HG03064 (cell line): ENCODE measurements around the gene HLTF.

Experiments used
- ATAC-seq: cut with Tn5 transposase; IDR thresholded peaks from one replicate; pipeline ENCODE4 v1.9.1; 2021; ENCODE audit warnings: low read depth; ENCODE audit not compliant: unreplicated experiment

The HLTF gene

DNA sequence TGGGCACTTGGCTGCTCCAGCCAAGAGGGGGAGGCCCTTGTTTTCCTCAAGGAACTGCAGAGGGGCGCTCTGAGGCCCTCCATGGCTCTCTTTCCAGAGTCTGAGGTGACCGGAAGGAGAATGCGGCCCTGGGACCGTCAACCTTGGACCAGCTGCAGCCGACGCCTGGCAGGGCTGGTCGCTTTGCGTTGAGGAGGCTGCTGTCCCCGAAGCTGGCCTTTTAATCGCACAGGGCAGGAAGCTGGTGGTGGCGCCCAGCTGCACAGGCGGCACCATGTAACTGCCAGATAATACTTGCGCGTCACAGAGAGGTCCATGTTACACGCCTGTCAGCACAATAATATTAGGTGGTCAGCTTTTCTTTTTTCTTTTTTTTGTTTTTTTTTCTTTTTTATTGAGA, 875 bp upstream of the HLTF start:
- no peak for ATAC-seq

DNA sequence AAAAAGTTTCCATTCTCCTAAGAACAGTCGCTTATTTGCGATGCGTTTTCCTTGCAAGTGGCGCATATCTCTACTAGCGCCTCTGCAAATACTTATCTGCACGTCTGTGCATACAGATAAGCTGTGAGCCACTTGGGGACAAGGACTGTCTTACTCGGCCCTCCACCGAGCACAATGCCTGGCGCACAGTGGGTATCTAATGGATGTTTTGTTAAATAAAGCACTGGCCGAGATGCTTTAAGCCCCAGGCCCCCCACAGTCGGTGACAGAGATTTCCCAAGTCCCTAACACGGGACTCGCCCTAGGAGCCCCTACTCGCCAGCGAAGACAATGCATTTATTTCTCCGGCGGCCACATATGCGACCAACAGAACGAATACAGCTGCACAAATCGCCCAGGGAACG, 503 bp downstream of the HLTF start:
- ATAC-seq = peak; percentile 19

DNA sequence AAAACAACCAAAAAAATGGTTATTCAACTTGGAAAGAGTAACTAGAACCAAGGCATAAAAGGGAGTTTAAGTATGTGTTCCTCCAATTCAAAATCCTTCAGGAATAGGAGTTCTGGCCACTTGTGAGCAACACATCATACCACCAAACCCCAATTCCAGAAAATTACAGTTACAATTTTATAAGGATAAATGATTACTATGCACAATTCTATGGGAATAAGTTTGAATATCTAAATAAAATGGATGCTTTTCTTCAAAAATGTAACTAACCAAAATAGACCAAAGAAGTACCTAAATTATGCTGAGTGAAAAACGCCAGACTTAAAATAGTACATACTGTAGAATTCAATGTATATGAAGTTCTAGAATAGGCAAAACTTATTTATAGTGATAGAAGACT, 4.6 kb downstream of the HLTF start:
- no peak for ATAC-seq

DNA sequence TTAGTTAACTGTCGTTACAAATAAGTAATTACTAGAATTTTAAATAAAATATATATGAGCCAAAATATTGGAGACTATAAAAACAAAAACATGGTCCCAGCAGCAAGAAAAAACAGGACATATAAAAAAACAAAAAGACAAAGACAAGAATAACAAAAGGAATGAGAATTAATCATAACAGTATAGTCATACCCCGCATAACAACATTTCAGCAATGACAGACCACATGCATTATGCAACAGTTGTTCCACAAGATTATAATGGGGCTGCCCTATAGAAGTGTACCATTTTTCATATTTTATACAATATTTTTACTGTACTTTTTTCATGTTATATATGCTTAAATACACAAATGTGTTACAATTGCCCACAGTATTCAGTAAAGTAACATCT, 5.6 kb downstream of the HLTF start:
- ATAC-seq = no peak

DNA sequence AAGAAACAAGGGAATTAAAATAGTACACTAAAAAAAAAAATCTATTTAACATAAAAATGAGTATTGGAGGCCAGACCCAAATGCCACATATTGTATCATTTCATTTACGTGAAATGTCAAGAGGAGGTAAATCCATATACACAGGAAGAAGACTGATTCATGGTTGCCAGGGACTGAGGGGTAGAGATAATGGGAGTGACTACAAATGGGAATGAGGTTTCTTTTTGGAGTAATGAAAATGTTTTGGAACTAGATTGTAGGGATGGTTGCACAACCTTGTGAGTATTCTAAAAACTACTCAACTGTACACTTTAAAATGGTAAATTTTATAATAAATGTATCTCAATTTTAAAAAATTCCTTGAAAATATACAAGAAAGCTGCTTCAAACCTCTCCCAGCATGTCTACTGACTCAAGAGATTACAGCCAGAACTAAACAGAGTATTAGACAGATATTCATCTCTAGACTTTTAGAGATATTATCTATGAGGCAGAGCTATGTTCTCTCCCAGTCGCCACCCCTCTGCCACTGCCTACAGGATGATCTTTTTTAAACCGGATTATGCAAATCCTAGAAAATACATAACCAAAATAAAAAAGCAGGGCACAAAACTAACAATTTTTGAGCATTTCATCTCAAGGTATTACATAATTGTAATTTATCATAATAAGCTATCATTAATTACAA, 6.2 kb downstream of the HLTF start:
- ATAC-seq = no peak

DNA sequence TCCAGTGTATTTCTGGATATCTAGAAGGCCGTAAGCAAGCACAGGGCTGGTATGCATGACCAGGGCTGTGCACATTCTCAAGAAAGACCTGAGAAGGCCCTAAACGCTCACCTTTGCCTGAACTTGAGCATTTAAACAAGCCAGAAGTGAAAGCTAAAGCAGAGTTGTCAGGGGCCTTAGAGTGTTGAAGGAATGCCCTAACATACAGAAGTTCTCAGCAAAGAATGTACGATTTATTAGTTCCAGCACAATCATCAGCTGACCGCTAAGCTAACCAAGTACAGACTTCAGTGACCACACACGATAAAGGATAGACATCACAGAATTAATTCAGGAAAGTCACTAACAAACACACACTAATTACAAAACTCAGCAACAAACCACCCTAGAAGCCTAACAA, 8.7 kb downstream of the HLTF start:
- ATAC-seq = no peak

DNA sequence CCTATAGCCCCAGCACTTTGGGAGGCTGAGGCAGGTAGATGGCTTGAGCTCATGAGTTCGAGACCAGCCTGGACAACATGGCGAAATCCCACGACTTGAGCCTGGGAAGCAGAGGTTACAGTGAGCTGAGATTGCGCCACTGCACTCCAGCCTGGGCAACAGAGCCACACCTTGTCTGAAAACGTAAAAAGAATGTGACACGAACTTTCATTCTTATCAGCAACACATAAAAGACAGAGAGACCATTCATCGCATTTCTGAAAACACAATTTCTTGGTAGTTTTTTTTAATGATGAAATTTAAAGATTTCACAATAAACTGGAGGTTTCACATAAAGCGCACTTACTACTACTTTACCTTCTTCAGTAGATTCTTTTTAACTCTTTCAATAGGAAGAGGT, 18.4 kb downstream of the HLTF start:
- ATAC-seq = no peak

DNA sequence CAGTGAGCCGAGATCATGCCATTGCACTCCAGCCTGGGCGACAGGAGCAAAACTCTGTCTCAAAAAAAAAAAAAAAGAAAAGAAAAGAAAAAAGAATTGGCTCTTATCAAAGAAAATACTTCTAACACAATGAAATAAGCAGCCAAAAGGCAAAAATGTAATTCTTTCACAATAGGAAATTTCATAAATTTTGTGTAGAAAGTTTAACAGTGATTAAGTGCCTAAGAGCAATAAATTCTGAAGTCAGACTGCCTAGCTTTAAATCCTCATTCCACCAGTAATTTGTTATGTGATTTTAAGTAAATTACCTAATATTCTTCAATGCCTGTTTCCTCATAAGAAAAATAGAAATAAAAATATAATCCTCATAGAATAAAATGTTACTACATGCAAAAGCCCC, 24.6 kb downstream of the HLTF start:
- no peak for ATAC-seq

DNA sequence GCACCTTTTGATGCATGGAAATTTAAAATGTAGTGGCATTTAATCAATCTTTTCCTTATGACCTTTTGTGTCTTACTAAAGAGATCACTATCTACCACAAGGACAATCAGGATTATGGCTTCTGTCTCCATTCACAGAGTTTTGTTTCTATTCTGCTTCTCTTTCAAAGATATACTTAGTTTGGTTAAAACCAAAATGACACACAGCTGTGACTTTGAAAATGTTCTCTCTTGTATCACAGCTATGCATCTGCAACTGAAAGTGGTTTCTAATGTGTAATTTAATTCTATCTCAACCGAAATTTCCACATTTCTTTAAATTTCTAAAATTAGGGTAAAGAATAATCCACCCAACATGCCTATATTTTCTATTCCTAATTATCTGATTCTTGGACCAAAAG, 27.7 kb downstream of the HLTF start:
- peak; percentile 68 for ATAC-seq

DNA sequence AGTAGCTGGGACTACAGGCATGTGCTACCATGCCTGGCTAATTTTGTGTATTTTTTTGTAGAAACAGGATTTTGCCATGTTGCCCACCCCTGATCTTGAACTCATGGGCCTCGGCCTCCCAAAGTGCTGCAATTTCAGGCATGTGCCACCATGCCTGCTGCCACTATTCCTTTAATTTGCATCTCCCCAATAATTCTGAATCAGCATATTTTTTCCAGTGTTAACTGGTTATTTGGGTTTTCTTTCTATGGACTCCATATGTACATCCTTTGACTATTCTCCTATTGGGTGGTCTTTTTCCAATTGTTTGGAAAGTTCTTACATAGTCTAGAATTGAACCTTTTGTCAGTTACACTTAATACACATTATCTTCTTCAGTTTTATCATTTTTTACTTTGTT, 28.1 kb downstream of the HLTF start:
- ATAC-seq = no peak

DNA sequence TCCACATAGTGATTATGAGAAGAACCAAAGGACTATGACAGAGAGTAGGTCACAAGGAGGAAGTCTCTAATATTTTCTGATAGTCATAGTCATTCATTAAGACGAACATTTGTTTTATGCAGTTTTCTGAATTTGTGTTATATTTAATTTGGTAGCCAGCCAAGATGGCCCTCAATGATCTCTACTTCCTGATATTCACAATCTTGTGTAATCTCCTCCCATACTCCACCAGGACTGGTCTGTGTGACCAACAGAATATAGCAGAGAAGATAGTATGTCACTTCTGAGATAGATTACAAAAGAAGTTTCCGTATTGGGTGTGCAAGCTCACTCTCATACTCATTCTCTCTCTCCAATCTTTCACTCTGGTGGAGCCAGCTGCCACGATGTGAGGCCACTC, 30.8 kb downstream of the HLTF start:
- ATAC-seq = no peak

DNA sequence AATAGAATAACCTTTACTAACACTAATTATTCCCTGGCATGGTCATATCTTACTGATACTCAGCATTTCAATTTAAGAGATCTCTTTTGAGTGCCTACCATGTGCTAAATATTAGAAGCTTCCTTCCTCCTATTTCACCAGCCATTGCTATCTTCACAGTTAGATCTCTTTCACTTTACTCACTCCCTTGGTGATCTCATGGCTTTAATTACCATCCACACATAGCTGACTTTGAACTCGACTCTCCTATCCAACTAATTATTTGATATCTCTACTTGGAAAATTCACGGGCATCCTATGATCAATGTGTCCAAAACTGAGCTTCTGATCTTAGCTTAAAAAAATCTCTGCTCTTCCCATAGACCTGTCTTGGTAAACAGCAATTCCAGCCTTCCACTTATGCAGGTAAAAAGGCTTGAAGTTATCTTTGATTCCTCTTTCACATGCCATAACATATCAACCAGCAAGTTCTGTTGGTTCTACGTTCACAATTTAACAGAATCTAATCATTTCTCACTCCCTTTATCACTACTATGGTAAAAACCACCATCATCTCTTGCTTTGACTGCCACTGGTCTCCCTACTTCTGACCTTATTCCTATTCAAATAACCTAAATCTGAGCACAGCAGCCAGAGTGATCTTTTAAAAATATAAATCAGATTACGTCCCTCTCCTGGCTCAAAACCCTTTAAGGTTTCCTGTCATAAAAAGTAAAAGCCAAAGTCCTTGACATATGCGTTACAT, 41.8 kb downstream of the HLTF start:
- no peak for ATAC-seq

DNA sequence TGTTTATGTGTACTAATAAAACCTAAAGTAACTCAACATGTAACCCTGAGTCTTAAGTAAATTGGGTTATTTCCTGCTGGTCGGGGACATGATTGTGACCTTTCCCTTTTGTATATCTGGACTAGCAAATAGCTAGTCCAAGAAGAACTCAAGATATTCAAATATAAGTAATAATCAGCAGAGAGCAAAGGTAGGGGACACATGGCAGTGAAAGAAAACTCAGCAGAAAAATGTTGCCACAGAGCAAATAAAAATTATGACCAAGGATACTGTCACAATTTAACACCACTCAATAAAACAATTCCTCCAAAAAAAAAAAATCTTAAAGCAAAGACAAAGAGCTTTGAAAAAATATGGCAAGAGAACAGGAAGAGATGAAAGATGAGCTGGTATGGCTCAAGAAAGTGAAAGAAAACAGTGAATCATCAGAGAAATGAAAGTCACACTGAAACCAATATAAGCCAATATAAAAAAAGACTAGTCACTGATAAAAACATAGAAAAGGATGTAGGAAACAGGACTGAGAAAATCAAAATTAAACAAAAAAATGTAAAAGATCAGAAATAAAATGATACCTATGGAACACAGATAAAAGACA, 43.4 kb downstream of the HLTF start:
- peak; percentile 84 for ATAC-seq

DNA sequence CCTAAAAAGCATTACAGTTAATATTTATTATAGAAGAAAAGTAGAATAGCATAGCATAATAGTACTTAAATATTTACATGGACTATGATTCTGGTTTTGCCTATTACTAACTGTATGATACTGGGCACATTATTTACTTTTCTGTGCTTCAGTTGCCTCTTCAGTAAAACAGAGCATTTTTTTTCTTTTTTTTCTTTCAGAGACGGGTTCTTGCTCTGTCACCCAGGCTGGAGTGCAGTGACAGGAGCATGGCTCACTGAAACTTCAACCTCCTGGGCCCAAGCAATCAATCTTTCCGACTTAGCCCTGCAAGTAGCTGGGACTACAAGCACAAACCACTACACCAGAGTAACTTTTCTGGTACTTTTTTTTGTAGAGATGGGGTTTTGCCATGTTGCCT, 48.0 kb downstream of the HLTF start:
- ATAC-seq = no peak

DNA sequence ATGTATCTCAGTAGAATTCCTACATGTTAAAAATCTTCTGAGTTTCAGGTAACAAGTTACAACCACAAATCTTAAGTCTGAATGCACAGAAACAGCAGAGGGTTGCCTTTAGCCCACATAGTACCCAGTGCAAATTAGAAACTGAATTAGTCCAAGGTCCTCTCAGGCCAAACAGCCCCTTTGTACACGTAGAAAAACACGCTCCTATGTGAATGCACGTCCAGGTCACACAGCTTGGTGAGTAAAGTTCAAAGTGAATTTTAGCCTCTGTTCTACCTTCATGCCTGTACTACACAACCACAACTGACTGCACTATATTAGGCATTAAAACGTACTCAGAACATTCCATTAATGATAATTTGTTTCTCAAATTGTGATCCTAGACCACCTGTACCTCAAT, 48.6 kb downstream of the HLTF start:
- no peak for ATAC-seq

DNA sequence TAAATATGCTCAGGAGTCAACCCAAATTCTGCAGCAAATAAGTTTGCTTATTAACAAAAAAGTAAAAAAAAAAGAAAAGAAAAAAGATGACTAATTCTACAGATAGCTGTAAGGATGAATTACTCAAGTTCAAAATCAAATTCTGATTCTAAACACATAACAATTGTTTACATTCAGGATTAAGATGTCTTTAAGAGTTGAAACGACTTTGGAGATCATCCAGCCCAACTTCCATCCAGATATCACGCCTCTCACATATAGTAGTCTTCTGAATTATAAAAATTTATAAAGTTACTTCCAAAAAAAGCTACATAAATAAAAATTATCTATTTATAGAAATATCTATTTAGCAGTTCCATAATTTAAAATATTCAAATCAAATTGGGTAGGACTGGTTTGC, 55.2 kb downstream of the HLTF start:
- no peak for ATAC-seq

DNA sequence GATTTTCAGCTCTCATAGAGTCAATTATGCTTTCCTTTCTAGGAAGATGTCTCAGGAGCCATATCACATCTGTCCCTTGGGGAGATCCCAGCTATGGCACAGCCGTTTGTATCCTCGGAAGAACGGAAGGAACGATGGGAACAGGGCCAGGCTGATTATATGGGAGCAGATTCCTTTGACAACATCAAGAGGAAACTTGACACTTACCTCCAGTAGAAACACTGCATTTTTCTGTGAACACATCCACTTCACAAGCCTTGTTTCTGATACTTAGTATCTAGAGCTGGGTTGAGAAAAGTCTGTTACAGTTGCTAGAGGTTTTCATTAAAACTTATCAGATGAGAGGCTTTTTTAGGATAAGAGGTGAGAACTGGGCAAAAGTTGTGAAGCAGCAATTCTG, 59.6 kb downstream of the HLTF start:
- no peak for ATAC-seq

DNA sequence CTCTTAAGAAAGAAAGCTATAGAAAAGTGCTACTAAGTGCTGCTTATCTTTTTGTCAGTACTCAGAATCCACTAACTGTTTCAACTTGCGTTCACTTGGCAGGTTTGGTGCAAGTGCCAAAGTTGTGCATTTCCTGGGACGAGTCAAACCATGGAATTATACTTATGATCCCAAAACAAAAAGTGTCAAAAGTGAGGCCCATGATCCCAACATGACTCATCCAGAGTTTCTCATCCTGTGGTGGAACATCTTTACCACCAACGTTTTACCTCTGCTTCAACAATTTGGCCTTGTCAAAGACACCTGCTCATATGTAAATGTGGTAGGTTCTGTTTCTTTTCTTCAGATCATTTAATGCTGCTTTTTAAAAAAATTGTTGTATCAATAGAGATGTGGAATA, 62.4 kb downstream of the HLTF start:
- ATAC-seq = no peak

DNA sequence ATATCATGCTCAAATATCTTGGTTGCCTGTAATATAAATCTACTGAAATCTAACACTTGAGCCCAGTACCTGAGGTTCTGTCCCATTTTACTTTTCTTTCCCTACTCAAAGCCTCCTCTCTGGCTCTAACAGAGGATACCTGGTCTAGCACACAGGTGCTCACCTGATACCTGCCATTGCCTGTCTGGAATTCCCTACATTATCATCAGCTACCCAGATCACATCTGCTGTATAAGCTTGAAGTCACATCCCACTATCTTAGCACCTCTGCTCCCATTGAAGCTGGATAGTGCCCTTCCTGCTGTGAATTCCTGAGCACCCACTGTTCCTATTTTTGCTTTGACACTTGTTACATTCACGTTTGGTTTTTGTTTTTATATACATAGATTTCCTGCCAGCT, 64.5 kb downstream of the HLTF start:
- ATAC-seq = no peak

DNA sequence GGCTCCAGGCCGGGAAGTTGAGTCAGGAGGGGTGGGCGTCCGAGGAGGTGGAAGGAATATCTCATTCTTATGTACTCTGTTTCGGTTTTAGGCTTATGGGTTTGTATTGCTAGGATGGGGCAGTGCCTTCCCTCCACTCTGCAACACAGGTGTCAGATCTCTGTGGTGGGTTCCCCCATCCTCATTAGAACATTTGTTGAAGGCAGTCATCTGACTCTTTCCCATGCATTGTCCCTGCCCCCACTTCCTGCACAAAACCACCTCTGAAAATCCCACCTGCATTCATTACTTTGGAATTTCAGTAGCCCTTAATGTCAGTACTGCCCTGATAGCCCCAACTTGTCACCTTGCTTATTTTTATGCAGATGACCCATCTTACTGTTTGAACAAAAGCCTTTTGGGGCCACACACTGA, 65.5 kb downstream of the HLTF start:
- ATAC-seq = no peak

DNA sequence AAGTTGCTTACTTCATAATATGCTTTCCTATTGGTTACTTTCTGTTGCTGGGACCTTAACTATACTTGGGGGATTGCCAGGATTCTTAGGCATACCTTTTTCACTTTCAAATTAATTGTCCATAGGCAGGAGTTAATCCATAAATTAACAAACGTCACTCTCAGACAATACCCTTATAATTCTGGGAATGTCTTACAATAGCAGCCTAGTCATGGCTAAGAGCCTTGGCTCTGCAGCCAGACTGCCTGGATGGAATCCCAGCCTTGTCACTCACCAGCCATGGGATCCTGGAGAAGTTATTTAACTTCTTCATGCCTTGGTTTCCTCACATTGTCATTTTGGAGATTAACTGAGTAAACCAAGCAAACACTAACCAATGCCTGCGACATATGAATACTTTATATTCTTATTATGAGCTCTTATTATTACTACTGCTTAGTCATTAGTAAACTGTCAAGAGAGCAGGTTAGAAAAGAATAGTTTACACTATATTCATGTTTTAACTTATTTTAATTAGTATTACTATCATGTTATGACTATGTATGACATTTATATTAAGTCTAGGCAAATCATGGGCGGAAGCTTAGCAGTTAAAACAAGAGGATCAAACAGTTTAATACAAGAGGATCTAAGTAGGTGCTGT, 66.0 kb downstream of the HLTF start:
- no peak for ATAC-seq

DNA sequence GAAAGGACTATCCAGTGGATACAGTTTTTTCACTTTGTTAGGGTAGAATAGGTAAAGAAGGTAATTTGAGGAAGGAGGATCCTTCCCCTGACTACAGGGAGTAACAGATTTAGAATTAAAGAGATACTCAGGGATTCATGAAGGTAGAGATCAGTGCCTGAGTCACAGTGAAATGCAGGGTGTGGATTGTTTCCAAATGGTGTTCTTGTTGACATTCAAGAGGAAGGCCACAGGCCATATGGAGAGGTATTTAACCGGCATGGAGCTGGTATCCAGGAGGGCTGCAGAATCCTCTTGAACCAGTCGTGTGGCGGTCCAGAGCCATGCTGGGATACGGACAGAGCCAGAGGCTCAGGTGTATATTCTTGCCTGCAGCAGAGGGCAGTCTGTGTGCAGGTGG, 66.8 kb downstream of the HLTF start:
- ATAC-seq = no peak
